ENCODE data around the gene KRTAP2-1.
"Not testable (repeated sequence)": the region's sequence is repeated elsewhere in the genome, so short reads cannot be mapped to it uniquely, and the experiment has no call there.

The KRTAP2-1 gene

GRCh38 chr17:41064301-41064700 is 17.2 kb upstream of the KRTAP2-1 start:
- no peak for TF ChIP-seq ZNF274 (IDR thresholded peaks at IDR 0.05; ENCODE audit: low read depth, low read length)
- H3K4me3 ChIP-seq (ENCODE audit: low read length), result no peak overlapping the region

- no peak overlapping the region for H3K4me3 ChIP-seq (ENCODE audit: low read length)
- TF ChIP-seq ZNF274 (IDR thresholded peaks at IDR 0.05; ENCODE audit: low read depth, low read length), result no peak
Observed at GRCh38 chr17:41063449-41063848, 16.3 kb upstream of the KRTAP2-1 start.

DNA sequence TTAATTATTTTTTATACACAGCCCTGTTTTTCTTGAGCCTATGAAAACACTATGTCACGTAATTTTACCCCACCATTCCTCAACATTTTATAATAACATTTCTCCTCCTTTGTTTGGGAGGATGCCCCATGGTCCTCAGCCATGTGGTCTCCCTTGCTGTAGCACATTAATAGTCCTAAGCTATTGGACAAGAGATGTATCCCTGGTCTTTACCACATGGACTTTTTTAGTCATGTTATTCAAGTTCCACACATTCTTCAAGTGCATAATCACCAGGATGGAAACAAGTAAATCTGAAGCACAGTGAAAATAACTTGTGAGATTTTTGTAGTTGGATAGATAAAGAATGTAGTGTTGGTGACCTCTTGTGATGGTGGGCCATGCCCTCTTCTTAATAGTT is 14.8 kb upstream of the KRTAP2-1 start:
- H3K4me3 ChIP-seq (ENCODE audit: low read length), result no peak overlapping the region
- no peak for TF ChIP-seq ZNF274 (IDR thresholded peaks at IDR 0.05; ENCODE audit: low read depth, low read length)

GRCh38 chr17:41060052-41060604 is 13.0 kb upstream of the KRTAP2-1 start, which contains the start of gene KRTAP2-3:
Gene KRTAP2-3 (minus strand): TSS chr17:41060114. CDS start chr17:41060050, 64 bp downstream.
- H3K4me3 ChIP-seq (ENCODE audit: low read length), result no peak within 1 kb of the TSS
- TF ChIP-seq ZNF274 (IDR thresholded peaks at IDR 0.05; ENCODE audit: low read depth, low read length), result no peak

DNA sequence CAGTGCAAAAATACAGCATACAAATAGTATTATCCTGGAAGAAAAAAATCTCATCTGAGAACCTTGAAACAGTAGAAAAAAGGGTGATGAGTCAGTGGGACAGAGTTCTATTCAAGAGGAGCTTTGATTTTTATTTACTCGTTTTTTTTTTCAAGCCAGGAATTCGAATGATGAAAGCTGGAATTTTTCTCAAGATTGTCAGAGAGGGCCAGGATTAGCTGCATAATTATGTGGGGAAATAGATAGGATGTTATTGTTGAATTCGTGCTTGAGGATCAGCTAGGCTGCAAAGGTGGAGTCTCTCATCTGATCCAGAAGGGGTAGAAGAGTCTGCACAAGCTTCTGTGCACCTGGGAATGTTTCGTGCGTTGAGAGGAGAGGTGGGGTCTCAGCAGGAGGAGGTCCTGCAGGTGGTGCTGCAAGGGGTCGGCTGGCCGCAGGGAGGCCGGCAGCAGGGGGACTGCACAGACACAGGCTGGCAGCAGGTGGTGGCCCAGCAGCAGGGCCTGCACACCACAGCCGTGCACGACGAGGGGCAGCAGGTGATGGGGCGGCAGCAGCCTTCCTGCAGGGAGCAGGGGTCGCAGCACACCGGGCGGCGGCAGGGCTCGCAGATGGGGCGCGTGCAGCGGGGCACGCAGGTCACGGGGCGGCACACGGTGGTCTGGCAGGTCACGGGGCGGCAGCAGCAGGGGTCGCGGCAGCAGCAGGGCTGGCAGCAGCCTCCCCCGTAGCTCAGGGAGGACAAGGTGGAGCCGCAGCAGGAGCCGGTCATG is 12.3 kb upstream of the KRTAP2-1 start:
- not testable (repeated sequence) for H3K4me3 ChIP-seq (ENCODE audit: low read length)

DNA sequence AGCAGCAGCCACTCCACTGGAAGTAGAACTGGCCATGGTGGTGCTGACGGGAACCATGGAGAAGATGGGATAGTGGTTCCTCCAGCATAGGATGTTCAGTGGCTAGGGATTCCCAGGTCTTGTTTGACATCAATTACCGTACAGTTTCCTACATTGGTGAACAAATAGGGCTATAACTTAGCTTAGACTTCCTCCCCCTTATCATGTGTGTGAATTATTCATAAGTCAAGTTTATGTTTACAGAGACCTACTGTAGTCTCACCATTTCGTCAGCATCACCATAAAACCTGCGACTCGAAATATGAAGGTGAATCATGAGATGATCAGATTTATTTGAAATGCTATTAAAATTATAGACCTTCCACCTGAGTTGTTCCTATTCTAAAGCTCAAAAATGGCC is 11.6 kb upstream of the KRTAP2-1 start:
- no peak overlapping the region for H3K4me3 ChIP-seq (ENCODE audit: low read length)
- no peak for TF ChIP-seq ZNF274 (IDR thresholded peaks at IDR 0.05; ENCODE audit: low read depth, low read length)

- no peak overlapping the region for H3K4me3 ChIP-seq (ENCODE audit: low read length)
- no peak for TF ChIP-seq ZNF274 (IDR thresholded peaks at IDR 0.05; ENCODE audit: low read depth, low read length)
Observed at GRCh38 chr17:41057547-41057946, 10.4 kb upstream of the KRTAP2-1 start.

DNA sequence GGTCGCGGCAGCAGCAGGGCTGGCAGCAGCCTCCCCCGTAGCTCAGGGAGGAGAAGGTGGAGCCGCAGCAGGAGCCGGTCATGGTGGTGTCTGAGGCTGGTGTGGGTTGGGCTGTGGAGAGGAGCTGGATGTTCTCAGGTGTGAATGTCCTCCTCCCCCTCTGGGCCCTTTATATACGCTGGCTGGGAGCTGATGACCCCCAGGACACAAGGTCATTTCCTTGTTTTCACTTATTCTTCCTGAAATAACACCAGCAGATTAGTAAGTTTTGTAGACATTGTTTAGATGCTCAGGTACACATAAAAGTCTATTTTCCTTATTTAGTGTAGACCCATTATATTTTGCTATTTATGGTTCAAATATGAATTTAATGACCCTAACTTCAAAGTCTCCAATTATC is 8.0 kb upstream of the KRTAP2-1 start, which contains the start of gene KRTAP2-2:
TSS of gene KRTAP2-2 (minus strand) at position 101 of the 400 bp plus-strand sequence. CDS start at position 82, 19 bp downstream.
- not testable (repeated sequence) for H3K4me3 ChIP-seq (ENCODE audit: low read length)

GRCh38 chr17:41054556-41054955 is 7.4 kb upstream of the KRTAP2-1 start:
- not testable (repeated sequence) for H3K4me3 ChIP-seq (ENCODE audit: low read length)

DNA sequence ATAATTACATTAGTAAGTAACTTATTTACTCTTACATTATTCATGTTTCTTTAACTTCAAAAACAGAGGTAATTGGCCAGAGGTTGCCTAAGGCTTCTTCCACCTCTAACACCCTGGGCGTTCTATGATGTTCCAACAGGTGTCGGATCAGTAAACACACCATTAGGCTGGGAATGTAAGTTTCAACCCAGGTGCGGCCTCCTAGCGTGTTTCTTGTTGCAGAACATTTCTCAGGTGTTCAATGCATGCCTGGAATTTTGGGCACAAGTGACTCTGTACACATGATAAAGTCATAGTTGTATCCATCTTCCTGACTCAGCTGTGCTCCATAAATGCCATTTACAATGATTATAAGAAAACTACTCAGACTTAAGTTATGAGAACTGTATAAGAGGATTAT is 6.9 kb upstream of the KRTAP2-1 start:
- no peak overlapping the region for H3K4me3 ChIP-seq (ENCODE audit: low read length)
- no peak for TF ChIP-seq ZNF274 (IDR thresholded peaks at IDR 0.05; ENCODE audit: low read depth, low read length)

DNA sequence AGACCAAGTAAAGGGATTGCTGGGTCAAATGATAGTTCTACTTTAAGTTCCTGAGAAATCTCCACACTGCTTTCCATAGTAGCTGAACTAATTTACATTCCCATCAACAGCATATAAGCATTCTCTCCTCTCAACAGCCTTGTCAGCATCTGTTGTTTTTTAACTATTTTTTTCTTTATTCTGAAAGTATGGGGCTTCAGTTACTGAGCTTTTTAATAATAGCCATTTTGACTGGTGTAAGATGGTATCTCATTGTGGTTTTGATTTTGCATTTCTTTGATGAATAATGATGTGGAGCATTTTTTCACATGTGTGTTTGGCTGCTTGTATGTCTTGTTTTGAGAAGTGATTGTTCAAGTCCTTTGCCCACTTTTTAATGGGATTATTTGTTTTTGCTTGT is 5.5 kb upstream of the KRTAP2-1 start:
- H3K4me3 ChIP-seq (ENCODE audit: low read length), result no peak overlapping the region
- no peak for TF ChIP-seq ZNF274 (IDR thresholded peaks at IDR 0.05; ENCODE audit: low read depth, low read length)

DNA sequence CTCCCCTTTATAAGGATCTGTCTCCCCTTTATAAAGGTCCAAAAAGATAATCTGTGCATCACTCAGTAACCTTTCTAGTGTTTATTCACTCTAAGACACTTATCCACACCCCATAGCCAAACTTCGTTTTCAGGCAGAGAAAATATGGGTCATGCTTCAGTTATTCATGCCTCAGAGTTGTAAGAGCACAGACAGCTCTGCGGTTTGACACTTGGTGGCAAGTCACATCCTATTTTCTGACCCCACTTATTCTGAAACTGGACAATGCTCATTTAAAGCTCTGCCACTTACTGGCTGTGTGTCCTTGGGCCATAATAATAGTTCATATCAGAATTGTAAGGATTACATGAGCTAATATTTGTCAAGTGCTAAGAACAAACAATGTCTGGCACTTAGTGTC is 2.0 kb upstream of the KRTAP2-1 start:
- no peak for TF ChIP-seq ZNF274 (IDR thresholded peaks at IDR 0.05; ENCODE audit: low read depth, low read length)
- no peak overlapping the region for H3K4me3 ChIP-seq (ENCODE audit: low read length)

DNA sequence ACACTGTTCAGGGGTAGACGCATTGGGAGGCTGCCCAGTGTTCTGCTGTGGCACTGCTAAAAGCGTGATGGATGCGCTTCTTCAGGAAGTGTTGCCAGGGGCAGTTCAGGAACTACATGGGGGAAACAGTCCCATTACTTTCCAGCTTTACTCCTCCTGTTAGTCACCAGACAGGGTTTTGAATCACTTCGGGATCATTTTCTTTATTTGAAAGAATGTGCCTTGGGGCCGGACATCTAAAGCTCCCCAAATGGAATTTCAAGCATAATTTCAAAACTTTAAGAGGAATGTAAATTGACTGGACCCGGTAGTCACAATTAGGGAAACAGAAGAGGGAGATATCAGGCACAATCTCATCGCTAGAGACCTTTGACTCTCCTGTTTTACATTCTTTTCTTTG is 1.3 kb upstream of the KRTAP2-1 start:
- no peak for TF ChIP-seq ZNF274 (IDR thresholded peaks at IDR 0.05; ENCODE audit: low read depth, low read length)
- H3K4me3 ChIP-seq (ENCODE audit: low read length), result no peak overlapping the region

GRCh38 chr17:41042953-41043352 is 4.2 kb downstream of the KRTAP2-1 start:
- H3K4me3 ChIP-seq (ENCODE audit: low read length), result no peak overlapping the region
- TF ChIP-seq ZNF274 (IDR thresholded peaks at IDR 0.05; ENCODE audit: low read depth, low read length), result no peak

DNA sequence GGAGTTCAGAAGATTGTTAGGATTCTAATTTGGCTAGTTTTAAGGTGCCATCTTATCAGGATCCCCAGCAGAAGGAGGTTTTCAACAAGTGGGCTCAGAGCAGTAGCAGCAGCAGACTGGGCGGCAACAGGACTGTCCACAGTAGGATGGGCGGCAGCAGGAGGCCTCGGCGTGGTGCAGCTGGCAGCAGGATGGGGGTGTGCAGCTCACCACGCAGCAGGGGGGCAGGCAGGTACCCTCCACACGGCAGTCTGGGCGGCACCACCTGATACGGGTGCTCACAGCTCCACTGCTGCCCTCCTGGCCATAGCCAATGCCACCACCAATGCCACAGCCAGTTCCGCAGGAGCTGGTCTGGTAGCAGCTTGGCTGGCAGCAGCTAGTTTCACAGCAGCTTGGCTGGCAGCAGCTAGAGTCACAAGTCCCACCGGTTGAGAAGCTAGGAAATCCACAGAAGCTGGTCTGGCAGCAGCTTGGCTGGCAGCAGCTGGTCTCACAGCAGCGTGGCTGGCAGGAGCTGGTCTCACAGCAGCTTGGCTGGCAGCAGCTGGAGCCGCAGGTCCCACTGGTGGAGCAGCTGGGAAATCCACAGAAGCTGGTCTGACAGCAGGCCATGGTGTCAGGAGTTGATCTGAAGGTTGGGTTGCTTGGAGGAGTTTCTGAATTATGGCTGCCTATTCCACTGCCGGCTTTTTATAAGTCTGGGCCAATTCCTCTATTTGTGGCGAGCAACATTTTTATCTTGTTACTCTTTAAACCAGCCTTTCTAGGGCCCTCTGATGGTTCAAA is 6.1 kb downstream of the KRTAP2-1 start, which contains the start of gene KRTAP1-1:
TSS of gene KRTAP1-1 (minus strand) at position 668 of the 789 bp plus-strand sequence. CDS start at position 615, 53 bp downstream.
- H3K4me3 ChIP-seq (ENCODE audit: low read length), result not testable (repeated sequence)
